Measurements from ENCODE around the gene VPS8.

VPS8 gene

GRCh38 chr3:184805351-184806038, 6.5 kb upstream of the VPS8 start:
- ChIA-PET POLR2A (no interaction called here), CTCF (interaction anchor here (0.6 to 2.3 kb wide), 2 partner anchors 18 to 339 kb away, joined by 3 to 10 read pairs; no protein-coding TSS in a partner anchor)
- no peaks in the 10 kb centered on the region for H3K9me3 ChIP-seq (ENCODE audit: control insufficient read depth, insufficient read depth, low read depth, low read length)
- no peak overlapping the region for H3K27ac ChIP-seq (ENCODE audit: extremely low read depth, low read depth, low read length)
- H3K36me3 ChIP-seq (ENCODE audit: control insufficient read depth in 2 of 2, insufficient read depth in 1 of 2, low read length in 2 of 2): no peaks in the 10 kb centered on the region
- H3K4me1 ChIP-seq (ENCODE audit: control insufficient read depth, insufficient read depth, low read length): peaks cover 5% of the 10 kb centered on the region
- no peak overlapping the region for H3K4me3 ChIP-seq (ENCODE audit: low read depth, low read length)
- TF ChIP-seq TCF7L2 (IDR thresholded peaks at IDR 0.05; ENCODE audit: borderline replicate concordance, low read depth, low read length) (peak; percentile 61; the same call in 1 of the 2 replicates), ZNF660 (tag by site-specific recombination; IDR thresholded peaks at IDR 0.05) (0 out of 2 replicates have a peak, but pooled peaks have one; percentile 27), ZNF426 (tag by site-specific recombination; IDR thresholded peaks at IDR 0.05) (no peak), OSR2 (tag by site-specific recombination; IDR thresholded peaks at IDR 0.05) (peak; percentile 83), PRDM1 (tag by site-specific recombination; IDR thresholded peaks at IDR 0.05) (peak; percentile 75)

DNA sequence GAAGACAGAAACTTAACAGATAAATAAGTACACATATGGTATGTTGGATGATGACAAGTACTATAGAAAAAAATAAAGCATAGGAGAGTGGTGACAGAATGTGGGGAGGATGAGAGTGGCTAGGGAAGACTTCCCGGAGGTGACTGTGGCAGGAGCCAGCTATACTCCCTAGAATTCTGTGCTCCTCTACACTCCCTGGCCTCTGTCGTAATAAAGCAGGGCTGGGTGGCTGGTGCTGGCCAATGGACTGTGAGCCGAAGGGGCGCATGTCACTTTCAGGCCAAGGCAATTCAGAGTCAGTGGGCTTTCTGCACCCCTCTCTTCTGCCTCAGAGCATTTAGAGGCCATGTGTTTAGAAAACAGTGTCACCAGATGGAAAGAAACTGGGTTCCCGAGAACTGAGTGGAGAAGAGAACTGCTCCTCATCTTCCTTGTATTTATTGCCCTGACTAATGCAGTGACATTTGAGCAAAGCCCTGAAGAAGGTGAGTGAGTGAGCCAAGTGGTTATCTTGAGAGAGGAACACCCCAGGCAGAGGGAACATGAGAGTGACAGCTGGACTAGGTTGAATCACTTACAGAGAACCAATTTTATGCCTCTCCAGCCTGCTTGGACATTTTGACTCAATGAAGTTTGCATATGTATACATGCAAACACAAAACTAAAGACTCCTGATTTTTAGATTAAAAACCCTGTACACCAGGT, 5.2 kb upstream of the VPS8 start:
- H3K27ac ChIP-seq (ENCODE audit: extremely low read depth, low read depth, low read length): no peak overlapping the region
- H3K4me1 ChIP-seq (ENCODE audit: control insufficient read depth, insufficient read depth, low read length): peaks cover 5% of the 10 kb centered on the region
- no peak overlapping the region for H3K4me3 ChIP-seq (ENCODE audit: low read depth, low read length)
- no peaks in the 10 kb centered on the region for H3K9me3 ChIP-seq (ENCODE audit: control insufficient read depth, insufficient read depth, low read depth, low read length)
- H3K36me3 ChIP-seq (ENCODE audit: control insufficient read depth in 2 of 2, insufficient read depth in 1 of 2, low read length in 2 of 2): no peaks in the 10 kb centered on the region
- TF ChIP-seq, protein P1, sequence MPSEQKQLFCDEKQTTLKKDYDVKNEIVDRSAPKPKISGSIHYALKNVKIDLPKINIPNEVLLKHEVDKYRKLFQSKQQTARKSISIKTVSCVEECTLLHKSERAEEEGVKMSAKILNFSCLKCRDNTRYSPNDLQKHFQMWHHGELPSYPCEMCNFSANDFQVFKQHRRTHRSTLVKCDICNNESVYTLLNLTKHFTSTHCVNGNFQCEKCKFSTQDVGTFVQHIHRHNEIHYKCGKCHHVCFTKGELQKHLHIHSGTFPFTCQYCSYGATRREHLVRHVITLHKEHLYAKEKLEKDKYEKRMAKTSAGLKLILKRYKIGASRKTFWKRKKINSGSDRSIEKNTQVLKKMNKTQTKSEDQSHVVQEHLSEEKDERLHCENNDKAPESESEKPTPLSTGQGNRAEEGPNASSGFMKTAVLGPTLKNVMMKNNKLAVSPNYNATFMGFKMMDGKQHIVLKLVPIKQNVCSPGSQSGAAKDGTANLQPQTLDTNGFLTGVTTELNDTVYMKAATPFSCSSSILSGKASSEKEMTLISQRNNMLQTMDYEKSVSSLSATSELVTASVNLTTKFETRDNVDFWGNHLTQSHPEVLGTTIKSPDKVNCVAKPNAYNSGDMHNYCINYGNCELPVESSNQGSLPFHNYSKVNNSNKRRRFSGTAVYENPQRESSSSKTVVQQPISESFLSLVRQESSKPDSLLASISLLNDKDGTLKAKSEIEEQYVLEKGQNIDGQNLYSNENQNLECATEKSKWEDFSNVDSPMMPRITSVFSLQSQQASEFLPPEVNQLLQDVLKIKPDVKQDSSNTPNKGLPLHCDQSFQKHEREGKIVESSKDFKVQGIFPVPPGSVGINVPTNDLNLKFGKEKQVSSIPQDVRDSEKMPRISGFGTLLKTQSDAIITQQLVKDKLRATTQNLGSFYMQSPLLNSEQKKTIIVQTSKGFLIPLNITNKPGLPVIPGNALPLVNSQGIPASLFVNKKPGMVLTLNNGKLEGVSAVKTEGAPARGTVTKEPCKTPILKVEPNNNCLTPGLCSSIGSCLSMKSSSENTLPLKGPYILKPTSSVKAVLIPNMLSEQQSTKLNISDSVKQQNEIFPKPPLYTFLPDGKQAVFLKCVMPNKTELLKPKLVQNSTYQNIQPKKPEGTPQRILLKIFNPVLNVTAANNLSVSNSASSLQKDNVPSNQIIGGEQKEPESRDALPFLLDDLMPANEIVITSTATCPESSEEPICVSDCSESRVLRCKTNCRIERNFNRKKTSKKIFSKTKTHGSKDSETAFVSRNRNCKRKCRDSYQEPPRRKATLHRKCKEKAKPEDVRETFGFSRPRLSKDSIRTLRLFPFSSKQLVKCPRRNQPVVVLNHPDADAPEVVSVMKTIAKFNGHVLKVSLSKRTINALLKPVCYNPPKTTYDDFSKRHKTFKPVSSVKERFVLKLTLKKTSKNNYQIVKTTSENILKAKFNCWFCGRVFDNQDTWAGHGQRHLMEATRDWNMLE (tag by site-specific recombination; conservative IDR thresholded peaks at IDR 0.05; ENCODE audit: low read depth): no peak
- peak; percentile 44; the same call in 1 of the 2 replicates for TF ChIP-seq ZBTB17 (tag by site-specific recombination; IDR thresholded peaks at IDR 0.05)
- TF ChIP-seq TCF7L2 (IDR thresholded peaks at IDR 0.05; ENCODE audit: borderline replicate concordance, low read depth, low read length): no peak
- no peak for TF ChIP-seq REST (tag by site-specific recombination; IDR thresholded peaks at IDR 0.05)
- ChIA-PET POLR2A (no interaction called here), CTCF (interaction anchor here (0.7 to 1.3 kb wide), 2 partner anchors 245 to 1686 kb away, joined by 3 to 4 read pairs; partner anchors contain the start of gene EPHB3)

- no peaks in the 10 kb centered on the region for H3K36me3 ChIP-seq (ENCODE audit: control insufficient read depth in 2 of 2, insufficient read depth in 1 of 2, low read length in 2 of 2)
- H3K27ac ChIP-seq (ENCODE audit: extremely low read depth, low read depth, low read length): no peak overlapping the region
- TF ChIP-seq, protein P2, sequence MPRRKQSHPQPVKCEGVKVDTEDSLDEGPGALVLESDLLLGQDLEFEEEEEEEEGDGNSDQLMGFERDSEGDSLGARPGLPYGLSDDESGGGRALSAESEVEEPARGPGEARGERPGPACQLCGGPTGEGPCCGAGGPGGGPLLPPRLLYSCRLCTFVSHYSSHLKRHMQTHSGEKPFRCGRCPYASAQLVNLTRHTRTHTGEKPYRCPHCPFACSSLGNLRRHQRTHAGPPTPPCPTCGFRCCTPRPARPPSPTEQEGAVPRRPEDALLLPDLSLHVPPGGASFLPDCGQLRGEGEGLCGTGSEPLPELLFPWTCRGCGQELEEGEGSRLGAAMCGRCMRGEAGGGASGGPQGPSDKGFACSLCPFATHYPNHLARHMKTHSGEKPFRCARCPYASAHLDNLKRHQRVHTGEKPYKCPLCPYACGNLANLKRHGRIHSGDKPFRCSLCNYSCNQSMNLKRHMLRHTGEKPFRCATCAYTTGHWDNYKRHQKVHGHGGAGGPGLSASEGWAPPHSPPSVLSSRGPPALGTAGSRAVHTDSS (tag by site-specific recombination; IDR thresholded peaks at IDR 0.05): no peak
- TF ChIP-seq, protein P3, sequence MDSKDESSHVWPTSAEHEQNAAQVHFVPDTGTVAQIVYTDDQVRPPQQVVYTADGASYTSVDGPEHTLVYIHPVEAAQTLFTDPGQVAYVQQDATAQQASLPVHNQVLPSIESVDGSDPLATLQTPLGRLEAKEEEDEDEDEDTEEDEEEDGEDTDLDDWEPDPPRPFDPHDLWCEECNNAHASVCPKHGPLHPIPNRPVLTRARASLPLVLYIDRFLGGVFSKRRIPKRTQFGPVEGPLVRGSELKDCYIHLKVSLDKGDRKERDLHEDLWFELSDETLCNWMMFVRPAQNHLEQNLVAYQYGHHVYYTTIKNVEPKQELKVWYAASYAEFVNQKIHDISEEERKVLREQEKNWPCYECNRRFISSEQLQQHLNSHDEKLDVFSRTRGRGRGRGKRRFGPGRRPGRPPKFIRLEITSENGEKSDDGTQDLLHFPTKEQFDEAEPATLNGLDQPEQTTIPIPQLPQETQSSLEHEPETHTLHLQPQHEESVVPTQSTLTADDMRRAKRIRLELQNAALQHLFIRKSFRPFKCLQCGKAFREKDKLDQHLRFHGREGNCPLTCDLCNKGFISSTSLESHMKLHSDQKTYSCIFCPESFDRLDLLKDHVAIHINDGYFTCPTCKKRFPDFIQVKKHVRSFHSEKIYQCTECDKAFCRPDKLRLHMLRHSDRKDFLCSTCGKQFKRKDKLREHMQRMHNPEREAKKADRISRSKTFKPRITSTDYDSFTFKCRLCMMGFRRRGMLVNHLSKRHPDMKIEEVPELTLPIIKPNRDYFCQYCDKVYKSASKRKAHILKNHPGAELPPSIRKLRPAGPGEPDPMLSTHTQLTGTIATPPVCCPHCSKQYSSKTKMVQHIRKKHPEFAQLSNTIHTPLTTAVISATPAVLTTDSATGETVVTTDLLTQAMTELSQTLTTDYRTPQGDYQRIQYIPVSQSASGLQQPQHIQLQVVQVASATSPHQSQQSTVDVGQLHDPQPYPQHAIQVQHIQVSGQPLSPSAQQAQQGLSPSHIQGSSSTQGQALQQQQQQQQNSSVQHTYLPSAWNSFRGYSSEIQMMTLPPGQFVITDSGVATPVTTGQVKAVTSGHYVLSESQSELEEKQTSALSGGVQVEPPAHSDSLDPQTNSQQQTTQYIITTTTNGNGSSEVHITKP (tag by site-specific recombination; IDR thresholded peaks at IDR 0.05): peak; percentile 62
- peak; percentile 24; the same call in 1 of the 2 replicates for TF ChIP-seq FEZF1 (tag by site-specific recombination; IDR thresholded peaks at IDR 0.05)
- TF ChIP-seq, protein P4, sequence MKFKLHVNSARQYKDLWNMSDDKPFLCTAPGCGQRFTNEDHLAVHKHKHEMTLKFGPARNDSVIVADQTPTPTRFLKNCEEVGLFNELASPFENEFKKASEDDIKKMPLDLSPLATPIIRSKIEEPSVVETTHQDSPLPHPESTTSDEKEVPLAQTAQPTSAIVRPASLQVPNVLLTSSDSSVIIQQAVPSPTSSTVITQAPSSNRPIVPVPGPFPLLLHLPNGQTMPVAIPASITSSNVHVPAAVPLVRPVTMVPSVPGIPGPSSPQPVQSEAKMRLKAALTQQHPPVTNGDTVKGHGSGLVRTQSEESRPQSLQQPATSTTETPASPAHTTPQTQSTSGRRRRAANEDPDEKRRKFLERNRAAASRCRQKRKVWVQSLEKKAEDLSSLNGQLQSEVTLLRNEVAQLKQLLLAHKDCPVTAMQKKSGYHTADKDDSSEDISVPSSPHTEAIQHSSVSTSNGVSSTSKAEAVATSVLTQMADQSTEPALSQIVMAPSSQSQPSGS (tag by site-specific recombination; IDR thresholded peaks at IDR 0.05; ENCODE audit: low read depth): 0 out of 2 replicates have a peak, but pooled peaks have one; percentile 31
- ChIA-PET CTCF (interaction anchor here (0.8 to 1.3 kb wide), 4 partner anchors 10 to 246 kb away, joined by 3 to 4 read pairs (median 4); partner anchors contain the start of gene EPHB3), POLR2A (no interaction called here)
- peaks cover 5% of the 10 kb centered on the region for H3K4me1 ChIP-seq (ENCODE audit: control insufficient read depth, insufficient read depth, low read length)
- H3K4me3 ChIP-seq (ENCODE audit: low read depth, low read length): no peak overlapping the region
- no peaks in the 10 kb centered on the region for H3K9me3 ChIP-seq (ENCODE audit: control insufficient read depth, insufficient read depth, low read depth, low read length)
Measured at GRCh38 chr3:184807549-184807948, 4.4 kb upstream of the VPS8 start.

Measured in HEK293 (cell line).